ENCODE measurements around the gene TMEM45A.
A peak's percentile ranks its signal among the peaks of the same experiment; 100 is the strongest.

The TMEM45A gene

DNA sequence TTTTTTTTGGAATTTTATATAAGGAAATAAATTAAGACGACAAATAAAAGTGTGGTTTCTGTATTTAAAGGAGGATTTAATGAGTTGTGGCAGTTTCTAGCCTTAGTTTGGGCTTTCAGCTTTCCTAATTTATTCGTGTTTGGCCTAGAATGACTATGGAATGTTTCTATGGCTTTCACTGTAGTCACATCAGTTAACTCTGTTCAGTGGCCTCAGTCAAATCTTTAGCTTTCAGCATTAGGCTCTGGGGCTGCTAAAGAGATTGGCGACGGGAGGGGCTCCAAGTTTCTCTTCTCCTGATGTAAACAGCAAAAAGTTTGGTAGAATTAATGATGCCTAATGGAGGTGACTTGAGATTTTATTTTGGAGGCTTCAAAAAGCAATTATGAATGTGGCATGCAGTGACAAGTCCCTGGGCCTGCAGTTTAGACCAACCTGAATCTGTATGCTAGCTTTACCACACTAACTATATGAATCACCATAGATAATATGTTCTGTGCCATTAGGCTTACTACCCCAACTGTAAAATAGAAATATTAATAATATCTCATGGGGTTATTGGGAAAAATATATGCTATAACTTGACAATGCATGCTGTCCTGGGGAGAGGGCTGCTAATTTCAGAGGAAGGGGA, 69.9 kb downstream of the TMEM45A start:
- ATAC-seq (ENCODE audit: low read depth) (peak; percentile 51; the same call in 1 of the 3 replicates), DNase-seq (ENCODE audit: low spot score) (no peak)
- Histone ChIP-seq H3K27me3 (ENCODE audit: insufficient read depth, poor library complexity, severe bottlenecking) (no peaks in the 10 kb centered on the region), H3K9me3 (ENCODE audit: severe bottlenecking) (no peaks in the 10 kb centered on the region), H3K4me3 (ENCODE audit: severe bottlenecking) (no peak overlapping the region), H3K4me1 (ENCODE audit: insufficient read depth, poor library complexity, severe bottlenecking) (peaks cover 28% of the 10 kb centered on the region), H3K36me3 (ENCODE audit: low read depth) (no peaks in the 10 kb centered on the region), H3K27ac (ENCODE audit: poor library complexity, severe bottlenecking) (peak overlapping the region; percentile 72)
- TF ChIP-seq, protein P1, sequence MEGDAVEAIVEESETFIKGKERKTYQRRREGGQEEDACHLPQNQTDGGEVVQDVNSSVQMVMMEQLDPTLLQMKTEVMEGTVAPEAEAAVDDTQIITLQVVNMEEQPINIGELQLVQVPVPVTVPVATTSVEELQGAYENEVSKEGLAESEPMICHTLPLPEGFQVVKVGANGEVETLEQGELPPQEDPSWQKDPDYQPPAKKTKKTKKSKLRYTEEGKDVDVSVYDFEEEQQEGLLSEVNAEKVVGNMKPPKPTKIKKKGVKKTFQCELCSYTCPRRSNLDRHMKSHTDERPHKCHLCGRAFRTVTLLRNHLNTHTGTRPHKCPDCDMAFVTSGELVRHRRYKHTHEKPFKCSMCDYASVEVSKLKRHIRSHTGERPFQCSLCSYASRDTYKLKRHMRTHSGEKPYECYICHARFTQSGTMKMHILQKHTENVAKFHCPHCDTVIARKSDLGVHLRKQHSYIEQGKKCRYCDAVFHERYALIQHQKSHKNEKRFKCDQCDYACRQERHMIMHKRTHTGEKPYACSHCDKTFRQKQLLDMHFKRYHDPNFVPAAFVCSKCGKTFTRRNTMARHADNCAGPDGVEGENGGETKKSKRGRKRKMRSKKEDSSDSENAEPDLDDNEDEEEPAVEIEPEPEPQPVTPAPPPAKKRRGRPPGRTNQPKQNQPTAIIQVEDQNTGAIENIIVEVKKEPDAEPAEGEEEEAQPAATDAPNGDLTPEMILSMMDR (IDR thresholded peaks at IDR 0.05; ENCODE audit: poor library complexity, severe bottlenecking) = no peak

DNA sequence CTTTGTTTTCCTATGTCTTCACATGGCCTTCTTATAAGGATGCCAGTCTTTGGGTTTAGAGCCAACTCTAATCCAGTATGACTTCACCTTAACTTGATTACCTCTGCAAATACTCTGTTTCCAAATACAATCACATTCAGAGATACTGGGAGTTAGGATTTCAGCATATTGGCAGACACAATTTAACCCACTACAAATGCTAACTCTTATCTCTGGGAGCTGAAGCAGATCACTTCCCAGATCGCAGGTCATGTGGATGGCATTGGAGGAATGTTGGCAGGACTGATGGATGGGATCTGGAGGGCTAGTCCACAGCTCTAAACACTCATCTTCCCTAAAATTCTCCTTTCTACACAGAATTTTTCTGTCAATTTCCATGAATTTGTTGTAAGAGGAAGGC, 70.8 kb downstream of the TMEM45A start:
- no peaks in the 10 kb centered on the region for H3K9me3 ChIP-seq (ENCODE audit: severe bottlenecking)
- peaks cover 22% of the 10 kb centered on the region for H3K4me1 ChIP-seq (ENCODE audit: insufficient read depth, poor library complexity, severe bottlenecking)
- H3K36me3 ChIP-seq (ENCODE audit: low read depth) = no peaks in the 10 kb centered on the region
- H3K4me3 ChIP-seq (ENCODE audit: severe bottlenecking) = no peak overlapping the region
- ATAC-seq (ENCODE audit: low read depth) = no peak
- H3K27me3 ChIP-seq (ENCODE audit: insufficient read depth, poor library complexity, severe bottlenecking) = no peaks in the 10 kb centered on the region
- TF ChIP-seq, protein P1 (IDR thresholded peaks at IDR 0.05; ENCODE audit: poor library complexity, severe bottlenecking) = no peak
- no peak for DNase-seq (ENCODE audit: low spot score)
- no peak overlapping the region for H3K27ac ChIP-seq (ENCODE audit: poor library complexity, severe bottlenecking)

DNA sequence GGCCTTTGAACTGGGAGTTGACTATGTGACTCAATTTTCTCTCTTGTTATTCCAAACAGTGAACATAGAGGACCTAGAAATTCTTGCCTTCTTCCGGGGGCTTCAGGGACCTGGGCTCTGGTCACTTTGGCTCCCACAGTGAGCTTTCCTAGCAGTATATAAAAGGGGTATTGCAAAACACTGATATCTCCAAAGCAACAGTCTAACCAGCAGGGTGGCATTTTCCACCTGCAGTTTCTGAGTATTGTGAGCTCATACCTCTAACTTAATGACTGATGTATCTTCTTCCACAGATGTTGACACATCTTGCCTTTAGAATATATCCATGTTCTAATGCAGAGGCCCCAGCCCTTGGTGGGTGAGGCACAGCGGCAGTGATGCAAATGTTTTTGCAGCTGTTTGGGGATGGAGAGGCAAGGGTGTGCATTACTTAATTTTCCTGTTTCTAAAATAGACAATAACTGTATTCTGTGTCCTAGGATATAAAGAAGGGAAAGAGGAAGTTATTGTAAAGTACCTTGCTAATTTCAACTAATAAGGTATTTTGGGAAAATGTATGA, 71.3 kb downstream of the TMEM45A start:
- Histone ChIP-seq H3K36me3 (ENCODE audit: low read depth) (no peaks in the 10 kb centered on the region), H3K27ac (ENCODE audit: poor library complexity, severe bottlenecking) (no peak overlapping the region), H3K27me3 (ENCODE audit: insufficient read depth, poor library complexity, severe bottlenecking) (no peaks in the 10 kb centered on the region), H3K4me3 (ENCODE audit: severe bottlenecking) (no peak overlapping the region), H3K4me1 (ENCODE audit: insufficient read depth, poor library complexity, severe bottlenecking) (peaks cover 22% of the 10 kb centered on the region), H3K9me3 (ENCODE audit: severe bottlenecking) (no peaks in the 10 kb centered on the region)
- TF ChIP-seq, protein P1 (IDR thresholded peaks at IDR 0.05; ENCODE audit: poor library complexity, severe bottlenecking) = no peak
- DNase-seq (ENCODE audit: low spot score) = no peak
- no peak for ATAC-seq (ENCODE audit: low read depth)

DNA sequence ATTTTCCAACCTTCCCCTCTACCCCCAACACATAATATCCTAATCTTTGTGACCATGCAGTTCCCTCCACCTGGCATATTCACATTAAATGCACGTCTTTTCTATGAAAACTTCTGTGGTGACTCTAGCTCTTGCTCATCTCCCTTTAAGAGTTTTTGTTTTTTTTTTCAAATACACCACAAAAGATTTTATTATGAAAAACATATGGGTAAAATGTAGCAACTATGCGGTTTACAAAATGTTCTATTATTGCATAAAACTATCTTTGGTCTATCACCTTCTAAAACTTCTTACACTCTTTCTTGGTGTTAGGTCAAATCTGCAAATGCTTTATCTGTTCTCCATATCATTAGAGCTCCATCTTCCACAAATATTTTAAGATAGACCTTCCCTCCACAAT, 78.4 kb downstream of the TMEM45A start:
- H3K4me3 ChIP-seq (ENCODE audit: severe bottlenecking) = no peak overlapping the region

More for the DNA sequence above, 78.4 kb downstream of the TMEM45A start:
- no peak for ATAC-seq (ENCODE audit: low read depth)
- TF ChIP-seq, protein P1 (IDR thresholded peaks at IDR 0.05; ENCODE audit: poor library complexity, severe bottlenecking) = no peak
- no peaks in the 10 kb centered on the region for H3K36me3 ChIP-seq (ENCODE audit: low read depth)
- DNase-seq (ENCODE audit: low spot score) = no peak
- H3K4me1 ChIP-seq (ENCODE audit: insufficient read depth, poor library complexity, severe bottlenecking) = no peaks in the 10 kb centered on the region
- no peaks in the 10 kb centered on the region for H3K9me3 ChIP-seq (ENCODE audit: severe bottlenecking)
- H3K27ac ChIP-seq (ENCODE audit: poor library complexity, severe bottlenecking) = no peak overlapping the region
- H3K27me3 ChIP-seq (ENCODE audit: insufficient read depth, poor library complexity, severe bottlenecking) = no peaks in the 10 kb centered on the region

All from RWPE2 (cell line).